ENCODE results near the gene FOLR1.
"Not testable (repeated sequence)": the region's sequence is repeated elsewhere in the genome, so short reads cannot be mapped to it uniquely, and the experiment has no call there.

GRCh38 chr11:72153874-72154273, 38.1 kb upstream of the FOLR1 start:
- TF ChIP-seq WRNIP1 (IDR thresholded peaks at IDR 0.05; ENCODE audit: borderline replicate concordance, low read depth, low read length); CREM (IDR thresholded peaks at IDR 0.05; ENCODE audit: low read depth); CTCF (IDR thresholded peaks at IDR 0.05 in 2 of 3, conservative IDR thresholded peaks at IDR 0.05 in 1 of 3; ENCODE audit: control insufficient read depth in 2 of 3, extremely low read depth in 1 of 3, insufficient read depth in 1 of 3, low read depth in 3 of 3, low read length in 3 of 3); ZSCAN29 (IDR thresholded peaks at IDR 0.05); MYC (IDR thresholded peaks at IDR 0.05; ENCODE audit: insufficient read depth, insufficient read length, insufficient replicate concordance, low read length, severe bottlenecking); EP300 (IDR thresholded peaks at IDR 0.05; ENCODE audit: borderline replicate concordance in 1 of 2, control insufficient read depth in 1 of 2, low read depth in 2 of 2, low read length in 2 of 2); IKZF1 (conservative IDR thresholded peaks at IDR 0.05); EZH2 (IDR thresholded peaks at IDR 0.05; ENCODE audit: borderline replicate concordance, control insufficient read depth, low read depth, low read length); ZBTB4 (CRISPR knock-in tag; IDR thresholded peaks at IDR 0.05); RAD21 (IDR thresholded peaks at IDR 0.05; ENCODE audit: insufficient read depth, low read depth, low read length); ELK1 (IDR thresholded peaks at IDR 0.05; ENCODE audit: low read depth, low read length); POLR2AphosphoS5 (IDR thresholded peaks at IDR 0.05; ENCODE audit: low read length); CREB1 (IDR thresholded peaks at IDR 0.05; ENCODE audit: low read depth): not testable (repeated sequence)
